ELR (cell line): ENCODE data around the gene WDR43.

Experiments used
- DNase-seq: peaks from one replicate; pipeline ENCODE4 v3.0.0-alpha.2; 2015; ENCODE audit warnings: low read depth

WDR43 gene

DNA sequence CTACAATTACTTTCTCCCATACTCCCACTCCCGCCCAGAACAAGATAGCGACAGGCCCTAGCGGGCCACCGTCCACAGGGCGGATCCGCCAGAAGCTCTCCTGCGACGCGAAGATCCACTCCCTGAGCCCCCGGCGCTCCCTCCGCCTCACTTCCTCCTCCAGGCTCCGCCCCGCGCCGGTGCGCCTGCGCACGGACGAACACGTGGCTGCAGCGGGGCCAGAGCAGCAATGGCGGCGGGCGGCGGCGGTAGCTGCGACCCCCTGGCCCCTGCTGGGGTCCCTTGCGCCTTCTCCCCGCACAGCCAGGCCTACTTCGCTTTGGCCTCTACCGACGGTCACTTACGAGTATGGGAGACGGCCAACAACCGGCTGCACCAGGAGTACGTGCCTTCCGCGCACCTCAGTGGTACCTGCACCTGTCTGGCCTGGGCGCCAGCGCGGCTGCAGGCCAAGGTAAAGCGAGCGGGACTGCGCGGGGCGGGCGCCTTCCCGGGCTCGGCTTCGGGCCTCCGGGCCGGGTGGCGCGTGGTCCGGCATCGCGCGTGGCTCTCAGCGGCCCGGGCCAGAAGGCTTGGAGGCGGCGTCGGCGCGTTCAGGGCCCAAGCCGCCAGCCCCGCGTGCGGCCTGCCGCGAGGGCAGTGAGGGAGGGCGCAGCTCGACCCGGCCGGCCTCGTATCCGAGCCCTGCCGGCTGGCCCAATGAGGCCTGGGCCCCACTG is at the start of gene WDR43:
TSS of gene WDR43 (plus strand) at position 198 of the 719 bp plus-strand sequence. CDS start at position 230, 32 bp downstream.
- DNase-seq = peak; percentile 98

DNA sequence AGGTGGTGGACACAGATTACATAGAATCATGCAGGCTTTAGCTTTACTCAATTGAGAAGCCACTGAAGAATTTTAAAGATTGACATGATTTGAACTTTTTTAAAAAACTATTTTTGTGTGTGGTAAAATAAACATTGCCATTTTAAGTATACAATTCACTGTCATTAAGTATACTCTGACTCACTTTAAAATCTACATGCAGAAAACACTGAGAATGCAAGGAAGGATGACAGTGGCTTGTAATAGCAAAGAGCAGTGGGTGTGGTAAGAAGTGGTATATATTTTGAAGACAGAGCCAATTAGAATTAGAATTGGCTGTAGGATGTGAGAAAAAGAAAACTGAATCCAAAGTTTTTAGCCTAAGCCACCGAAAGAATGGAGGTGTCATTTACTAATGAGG is 39.3 kb upstream of the WDR43 start:
- peak; percentile 7 for DNase-seq

DNA sequence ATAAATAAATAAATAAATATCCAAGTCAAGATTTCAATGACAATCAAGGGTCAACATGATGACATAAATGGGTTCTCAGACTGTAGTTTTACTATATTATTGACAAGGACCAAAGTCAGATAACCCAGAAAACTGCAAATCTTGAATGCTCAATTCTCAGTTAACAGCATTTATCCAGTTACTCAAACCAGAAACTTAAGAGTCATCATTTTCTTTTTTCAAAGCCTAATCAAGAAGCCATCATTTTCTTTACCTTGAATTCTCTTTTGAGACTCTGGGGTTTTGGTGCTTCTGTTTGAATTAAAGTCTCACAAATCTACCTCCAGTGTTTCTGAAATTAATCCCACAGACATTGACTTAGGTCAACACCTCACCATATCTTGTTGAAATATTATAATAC is 38.5 kb upstream of the WDR43 start:
- no peak for DNase-seq

DNA sequence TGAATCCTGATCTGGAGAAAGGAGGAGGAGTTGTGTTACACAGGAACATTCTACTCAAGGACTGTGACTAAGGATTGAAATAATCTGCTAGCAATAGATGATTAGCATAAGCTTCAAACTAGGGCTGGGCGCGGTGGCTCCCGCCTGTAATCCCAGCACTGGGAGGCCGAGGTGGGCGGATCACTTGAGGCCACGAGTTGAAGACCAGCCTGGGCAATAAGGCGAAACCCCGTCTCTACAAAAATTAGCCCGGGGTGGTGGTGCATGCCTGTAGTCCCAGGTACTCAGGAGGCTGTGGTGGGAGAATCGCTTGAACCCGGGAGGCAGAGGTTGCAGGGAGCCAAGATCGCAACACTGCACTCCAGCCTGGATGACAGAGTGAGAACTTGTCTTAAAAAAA is 25.9 kb upstream of the WDR43 start:
- no peak for DNase-seq

GRCh38 chr2:28869494-28870145 is 24.8 kb upstream of the WDR43 start:
- peak; percentile 73 for DNase-seq

DNA sequence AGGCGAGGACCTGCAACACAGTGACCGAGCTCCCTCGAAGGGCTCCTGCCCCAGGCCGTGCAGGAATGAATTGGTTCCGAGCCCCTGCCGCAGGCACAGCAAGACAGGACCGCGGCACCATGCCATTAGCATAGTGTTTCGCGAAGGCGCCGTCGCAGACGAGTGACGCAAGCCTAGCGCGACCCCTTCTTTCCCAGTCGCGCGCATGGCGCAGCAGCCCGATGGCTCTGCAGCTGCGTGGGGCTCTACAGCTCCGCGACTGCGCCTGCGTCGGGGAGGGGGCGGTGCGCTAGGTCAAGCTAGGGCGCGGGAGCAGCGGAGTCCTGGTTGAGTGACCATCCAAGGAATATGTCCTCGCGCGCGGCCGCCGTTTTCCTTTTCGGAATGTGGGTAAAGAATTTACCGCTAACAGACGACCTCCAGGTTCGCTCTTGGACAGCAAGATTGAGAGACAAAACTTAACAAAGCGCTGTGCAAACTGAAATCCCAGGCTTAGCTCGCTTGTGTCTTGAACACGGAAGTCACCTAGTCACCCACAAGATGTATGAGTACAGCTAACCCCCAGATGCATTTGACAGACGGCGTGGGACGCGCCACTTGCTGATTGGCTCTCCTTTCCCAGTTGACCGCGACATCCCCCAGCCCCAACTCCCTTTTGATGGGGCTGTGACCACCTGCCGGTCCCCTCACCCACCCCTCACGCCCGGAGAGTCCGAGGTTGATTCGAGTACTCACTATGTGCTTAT is 24.1 kb upstream of the WDR43 start, which contains the start of gene TRMT61B:
TSS of gene TRMT61B (minus strand) at position 164 of the 746 bp plus-strand sequence. CDS start at position 132, 32 bp downstream.
- peak; percentile 94 for DNase-seq

GRCh38 chr2:28871620-28872019 is 22.8 kb upstream of the WDR43 start:
- no peak for DNase-seq

DNA sequence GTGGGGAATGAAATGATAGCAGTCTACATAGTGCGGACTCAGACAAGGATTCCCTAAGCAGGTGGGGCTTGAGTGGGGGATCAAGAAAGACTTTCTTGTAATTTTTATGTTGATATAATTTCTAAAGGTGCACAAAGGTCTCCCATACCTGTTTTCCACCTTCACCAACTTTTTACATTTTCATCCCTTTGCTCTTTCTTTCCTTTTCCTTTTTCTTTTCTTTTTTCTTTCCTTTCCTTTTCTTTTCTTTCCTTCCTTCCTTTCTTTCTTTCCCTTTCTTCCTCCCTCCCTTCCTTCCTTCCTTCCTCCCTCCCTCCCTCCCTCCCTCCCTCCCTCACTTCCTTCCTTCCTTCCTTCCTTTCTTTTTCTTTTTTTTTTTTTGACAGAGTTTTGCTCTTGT is 14.3 kb upstream of the WDR43 start:
- DNase-seq = no peak

GRCh38 chr2:28893488-28893887 is 979 bp upstream of the WDR43 start:
- no peak for DNase-seq

GRCh38 chr2:28895189-28895893 is 874 bp downstream of the WDR43 start:
- peak; percentile 76 for DNase-seq

DNA sequence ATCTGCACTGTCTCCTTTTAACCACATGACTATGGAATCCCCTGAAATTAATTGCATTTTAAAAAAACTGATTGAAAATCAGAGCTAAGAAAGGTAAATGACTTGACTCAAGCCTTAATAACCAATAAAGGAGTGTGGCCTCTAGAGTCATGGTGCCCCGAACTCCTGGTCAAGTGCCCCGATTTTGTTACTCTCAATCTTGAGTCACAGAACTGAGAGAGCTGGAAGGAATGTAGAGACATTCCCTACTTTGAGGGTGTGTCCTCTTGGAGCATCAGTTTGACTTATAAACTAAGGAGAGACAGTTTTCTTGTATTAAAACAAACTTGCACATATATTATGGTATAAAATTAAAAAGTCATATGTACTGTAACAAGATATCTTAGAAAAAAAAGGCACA is 2.4 kb downstream of the WDR43 start:
- peak; percentile 87 for DNase-seq

- no peak for DNase-seq
Observed at GRCh38 chr2:28898048-28898447, 3.6 kb downstream of the WDR43 start.

DNA sequence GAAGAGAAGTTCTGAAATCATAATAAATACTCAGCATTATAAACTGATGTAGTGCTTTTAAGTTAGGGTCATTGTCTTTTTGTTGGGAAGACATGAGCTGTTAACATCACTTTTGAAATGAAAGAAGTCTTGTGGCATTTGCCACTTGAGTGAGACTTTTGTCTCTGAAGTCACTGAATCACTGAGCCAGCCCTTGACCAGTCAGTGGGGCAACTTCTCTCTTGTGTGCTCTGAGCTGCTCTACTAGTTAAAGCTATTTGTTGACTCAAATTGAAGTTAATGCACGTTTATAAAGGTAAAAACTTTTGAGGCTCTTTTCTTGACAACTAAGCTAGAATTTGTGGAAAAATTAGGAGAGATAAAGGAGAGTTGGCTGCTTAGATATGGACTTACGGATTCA is 6.7 kb downstream of the WDR43 start:
- no peak for DNase-seq

GRCh38 chr2:28901841-28902240 is 7.4 kb downstream of the WDR43 start:
- DNase-seq = no peak

DNA sequence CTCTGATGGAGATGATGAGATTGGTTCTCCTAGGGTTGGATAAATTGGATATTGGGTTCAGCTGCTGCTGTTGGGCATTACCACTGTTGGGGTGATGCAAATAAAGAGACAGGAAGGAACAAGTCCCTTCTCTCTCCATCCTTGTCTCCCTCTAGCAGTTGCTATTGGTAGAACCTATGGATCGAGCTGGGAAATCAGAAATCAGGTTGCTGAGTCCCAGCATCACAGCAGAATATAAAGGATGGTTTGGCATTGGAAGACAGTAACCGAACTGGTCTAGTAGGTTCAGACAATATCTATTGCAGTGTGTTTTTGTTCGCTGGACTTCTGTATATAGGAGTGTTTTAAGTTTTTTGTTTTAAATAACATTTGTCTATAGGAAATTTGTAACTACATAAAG is 8.1 kb downstream of the WDR43 start:
- no peak for DNase-seq

DNA sequence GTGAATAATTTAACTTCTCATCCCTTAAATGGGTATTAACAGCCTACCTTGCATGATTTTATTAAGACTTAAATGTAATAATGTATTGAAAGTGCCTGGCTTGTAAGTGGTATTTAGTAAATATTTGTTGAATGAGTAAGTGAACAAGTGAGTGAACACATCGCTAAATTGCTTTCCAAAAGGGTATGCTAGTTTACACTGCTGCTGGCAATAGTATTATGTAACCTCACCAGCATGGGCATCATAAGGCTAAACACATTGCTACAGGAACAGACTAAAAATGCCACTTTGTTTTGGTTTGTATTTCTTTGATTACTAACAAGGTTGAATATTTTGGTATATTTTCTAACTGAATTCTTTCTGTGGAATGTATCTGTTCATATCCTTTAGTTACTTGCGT is 9.8 kb downstream of the WDR43 start:
- DNase-seq = peak; percentile 61

DNA sequence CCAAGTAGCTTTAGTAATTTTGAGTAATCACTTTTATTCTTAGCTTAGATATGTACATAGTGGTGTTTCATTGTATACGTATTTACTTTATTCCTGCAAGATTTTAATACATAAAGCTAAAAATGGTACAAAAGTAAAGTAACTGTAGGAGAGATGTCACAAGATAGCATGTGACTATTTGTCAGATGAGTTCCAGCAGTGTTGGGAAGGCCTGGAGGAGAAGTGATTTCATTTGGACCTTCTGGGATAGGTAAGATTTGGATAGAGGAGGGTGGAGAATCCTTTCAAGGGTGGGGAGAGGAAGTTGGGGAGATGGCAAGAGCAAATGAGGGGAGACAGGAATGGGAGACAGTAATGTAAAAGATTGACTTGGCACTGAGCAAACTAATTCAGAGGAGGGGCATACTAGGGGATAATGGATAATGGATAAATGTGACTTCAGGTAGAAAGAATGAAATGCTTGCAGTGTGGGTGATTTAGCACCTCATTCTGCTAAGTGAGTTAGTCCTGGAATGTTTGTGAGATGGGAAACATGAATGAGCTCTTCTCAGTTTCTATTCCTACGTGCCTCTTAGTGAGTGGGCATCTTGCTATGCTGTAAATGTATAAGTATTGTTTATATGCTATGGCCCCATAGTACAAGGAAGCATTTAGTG is 10.5 kb downstream of the WDR43 start:
- DNase-seq = no peak

DNA sequence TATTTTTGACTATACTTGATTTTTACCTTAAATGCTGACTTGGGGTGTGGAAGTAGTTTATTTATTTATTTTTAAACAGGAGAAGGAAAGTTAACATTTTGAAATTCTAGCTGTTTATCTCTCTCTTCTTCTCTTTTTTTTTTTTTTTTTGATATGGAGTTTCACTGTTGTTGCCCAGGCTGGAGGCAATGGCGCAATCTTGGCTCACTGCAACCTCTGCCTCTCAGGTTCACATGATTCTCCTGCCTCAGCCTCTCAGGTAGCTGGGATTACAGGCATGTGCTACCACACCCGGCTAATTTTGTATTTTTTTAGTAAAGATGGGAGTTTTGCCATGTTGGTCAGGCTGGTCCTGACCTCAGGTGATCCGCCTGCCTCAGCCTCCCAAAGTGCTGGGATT is 11.1 kb downstream of the WDR43 start:
- no peak for DNase-seq

DNA sequence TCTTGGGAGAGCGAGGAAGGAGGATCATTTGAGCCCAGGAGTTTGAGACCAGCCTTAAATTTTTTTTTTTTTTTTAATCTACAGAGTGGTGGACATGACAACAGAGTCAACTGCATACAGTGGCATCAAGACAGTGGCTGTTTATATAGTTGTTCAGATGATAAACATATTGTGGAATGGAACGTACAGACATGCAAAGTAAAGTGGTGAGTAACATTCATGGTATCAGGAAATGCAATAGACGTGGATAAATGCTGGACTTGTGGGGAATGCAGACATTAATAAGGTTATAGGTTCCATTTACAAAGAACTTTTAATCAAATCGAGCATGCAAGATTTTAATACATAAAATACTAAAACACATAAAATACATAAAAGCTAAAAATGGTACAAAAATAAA is 11.9 kb downstream of the WDR43 start:
- DNase-seq = peak; percentile 46

- no peak for DNase-seq
Observed at GRCh38 chr2:28906821-28907220, 12.4 kb downstream of the WDR43 start.

DNA sequence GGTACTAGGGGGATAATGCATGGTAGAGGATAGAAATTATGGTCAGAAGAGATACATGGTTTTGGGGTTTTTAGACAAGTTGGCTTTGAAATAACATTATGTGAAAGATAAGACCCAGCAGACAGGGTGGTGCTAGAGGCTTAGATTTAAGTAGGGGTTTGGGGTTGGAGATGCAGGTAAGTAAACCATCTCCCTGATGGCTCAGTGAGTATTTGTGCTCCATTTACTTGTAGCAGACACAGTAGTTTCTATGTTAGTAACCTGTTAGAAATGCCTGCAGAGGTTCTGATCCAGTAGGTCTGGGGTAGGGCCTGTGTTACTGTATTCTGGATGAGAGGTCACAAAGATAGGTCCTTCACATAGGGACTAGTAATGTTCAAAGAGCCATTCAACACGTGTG is 13.7 kb downstream of the WDR43 start:
- DNase-seq = no peak
